Activated T-cell treated with anti-CD3 and anti-CD28 coated beads for 48 hours (primary cell): ENCODE results near the gene GPR34.

Experiments
- DNase-seq: peaks from one replicate; pipeline ENCODE4 v3.0.0-alpha.2; 2020; ENCODE audit warnings: low read depth

GPR34 gene

GRCh38 chrX:41737065-41737464 is 48.3 kb downstream of the GPR34 start:
- DNase-seq: no peak

- DNase-seq: no peak
These were observed 51.1 kb downstream of the GPR34 start for GRCh38 chrX:41739871-41740270.
